Measurements from ENCODE around the gene ARSB. TPM values are rescaled to one million over a fixed set of nuclear protein-coding genes. Genes with fewer than 3 reads are reported as not detected.

ARSB gene
- total RNA-seq, 4 donors from 2014 or later, result 23.0 to 109 (median 52.6) TPM

GRCh38 chr5:79030663-79031484 is 45.8 kb upstream of the ARSB start:
- ATAC-seq, result no peak
- TF ChIP-seq CTCF (IDR thresholded peaks at IDR 0.05), result no peak
- TF ChIP-seq EP300 (IDR thresholded peaks at IDR 0.05), result no peak
- TF ChIP-seq POLR2A (IDR thresholded peaks at IDR 0.05), result no peak
- no peak for TF ChIP-seq POLR2AphosphoS5 (IDR thresholded peaks at IDR 0.05)
- no peak overlapping the region for H3K27ac ChIP-seq
- no peaks in the 10 kb centered on the region for H3K4me1 ChIP-seq
- H3K27me3 ChIP-seq, result no peaks in the 10 kb centered on the region
- 95 to 96% methylated on average over 10 of the region's 11 CpGs for WGBS, 2 donors (ENCODE audit: low coverage in 1 of 2)
- H3K9me3 ChIP-seq, result no peaks in the 10 kb centered on the region
- no peaks in the 10 kb centered on the region for H3K36me3 ChIP-seq
- H3K4me3 ChIP-seq, result no peak overlapping the region

- H3K27ac ChIP-seq, result peak overlapping the region in 3 of 4 donors; percentile 59 to 83 (median 74)
- ATAC-seq, result peak; percentile 68
Observed at GRCh38 chr5:79025054-79025472, 40.0 kb upstream of the ARSB start.

GRCh38 chr5:79023947-79024346 is 38.8 kb upstream of the ARSB start:
- 100% methylated on average over 1 of the region's 1 CpG; no CpG with 5 or more reads in 1 of the 2 donors for WGBS, 2 donors (ENCODE audit: low coverage in 1 of 2)
- H3K9me3 ChIP-seq, result no peaks in the 10 kb centered on the region
- peak overlapping the region in 3 of 4 donors; percentile 74 to 83 (median 81) for H3K27ac ChIP-seq
- H3K4me1 ChIP-seq, result peaks cover 0 to 46% (median 0%) of the 10 kb centered on the region in 3 donors
- TF ChIP-seq EP300 (IDR thresholded peaks at IDR 0.05), result no peak
- no peak for TF ChIP-seq POLR2AphosphoS5 (IDR thresholded peaks at IDR 0.05)
- TF ChIP-seq POLR2A (IDR thresholded peaks at IDR 0.05), result no peak
- TF ChIP-seq CTCF (IDR thresholded peaks at IDR 0.05), result no peak
- H3K4me3 ChIP-seq, result no peak overlapping the region
- H3K36me3 ChIP-seq, result no peaks in the 10 kb centered on the region
- no peaks in the 10 kb centered on the region for H3K27me3 ChIP-seq
- ATAC-seq, result no peak

More at GRCh38 chr5:79025054-79025472, 40.0 kb upstream of the ARSB start:
- peaks cover 0 to 44% (median 0%) of the 10 kb centered on the region in 3 donors for H3K4me1 ChIP-seq
- peak overlapping the region; percentile 38 to 41 for H3K4me3 ChIP-seq
- no peaks in the 10 kb centered on the region for H3K9me3 ChIP-seq
- peak; percentile 76 to 96 (median 94) for TF ChIP-seq CTCF (IDR thresholded peaks at IDR 0.05)
- no peak for TF ChIP-seq POLR2A (IDR thresholded peaks at IDR 0.05)
- WGBS, 2 donors (ENCODE audit: low coverage in 1 of 2), result 6 to 12% methylated on average over 3 to 12 of the region's 13 CpGs
- no peaks in the 10 kb centered on the region for H3K27me3 ChIP-seq
- H3K36me3 ChIP-seq, result no peaks in the 10 kb centered on the region

- Histone ChIP-seq H3K36me3 (no peaks in the 10 kb centered on the region), H3K4me3 (no peak overlapping the region), H3K27me3 (no peaks in the 10 kb centered on the region), H3K27ac (peak overlapping the region in 3 of 4 donors; percentile 74 to 83 (median 81)), H3K9me3 (no peaks in the 10 kb centered on the region), H3K4me1 (peaks cover 0 to 46% (median 0%) of the 10 kb centered on the region in 3 donors)
- 75 to 88% methylated on average over 1 of the region's 1 CpG for WGBS, 2 donors (ENCODE audit: low coverage in 1 of 2)
- ATAC-seq, result no peak
- TF ChIP-seq EP300 (IDR thresholded peaks at IDR 0.05) (no peak), POLR2AphosphoS5 (IDR thresholded peaks at IDR 0.05) (no peak), CTCF (IDR thresholded peaks at IDR 0.05) (no peak), POLR2A (IDR thresholded peaks at IDR 0.05) (no peak)
Observed at GRCh38 chr5:79023348-79023747, 38.2 kb upstream of the ARSB start.

- no peak for TF ChIP-seq CTCF (IDR thresholded peaks at IDR 0.05)
- no peak for TF ChIP-seq POLR2A (IDR thresholded peaks at IDR 0.05)
- no peak for TF ChIP-seq POLR2AphosphoS5 (IDR thresholded peaks at IDR 0.05)
- no peak for TF ChIP-seq EP300 (IDR thresholded peaks at IDR 0.05)
- WGBS, 2 donors (ENCODE audit: low coverage in 1 of 2), result 53 to 89% methylated on average over 2 of the region's 2 CpGs
- H3K4me3 ChIP-seq, result no peak overlapping the region
- H3K27me3 ChIP-seq, result no peaks in the 10 kb centered on the region
- no peaks in the 10 kb centered on the region for H3K36me3 ChIP-seq
- peaks cover 0 to 46% (median 0%) of the 10 kb centered on the region in 3 donors for H3K4me1 ChIP-seq
- H3K27ac ChIP-seq, result peak overlapping the region in 2 of 4 donors; percentile 81 to 83
- ATAC-seq, result no peak
- H3K9me3 ChIP-seq, result no peaks in the 10 kb centered on the region
Observed at GRCh38 chr5:79022771-79023170, 37.7 kb upstream of the ARSB start.

All from gastroesophageal sphincter (tissue), 4 donors.